ENCODE results near the gene SSBP4.
A peak's percentile ranks its signal among the peaks of the same experiment; 100 is the strongest.

The SSBP4 gene

DNA sequence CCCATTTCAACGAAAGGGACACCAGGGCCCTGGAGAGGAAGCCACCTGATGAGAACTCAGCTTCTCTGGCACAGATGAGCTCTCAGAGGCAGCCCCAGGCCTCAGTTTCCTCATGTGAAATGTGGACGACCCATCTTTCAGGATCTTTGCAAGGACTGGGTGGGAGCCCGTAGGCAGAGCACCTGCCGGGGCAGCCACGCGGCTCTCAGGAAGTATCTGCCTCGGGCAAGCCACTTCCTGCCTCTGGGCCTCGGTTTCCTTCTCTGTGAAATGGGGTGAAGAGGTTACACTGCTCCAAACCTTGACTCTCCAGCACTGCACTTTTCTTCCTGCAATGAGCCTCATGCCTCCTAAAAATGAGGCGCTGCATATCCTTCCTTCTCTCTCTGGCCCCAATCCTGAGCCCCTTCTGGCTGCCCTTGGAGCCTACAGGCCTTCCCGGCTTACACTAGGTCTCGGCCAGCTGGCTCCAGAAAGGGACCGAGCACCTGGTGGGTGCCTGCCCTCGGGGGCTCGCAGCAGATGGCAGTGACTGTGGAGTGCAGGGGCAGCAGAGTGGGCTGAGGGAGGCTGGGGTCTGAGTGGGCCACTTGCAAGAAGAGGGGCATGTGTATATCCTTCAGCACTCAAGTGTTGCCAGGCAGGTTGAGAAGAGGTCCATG, 3.5 kb downstream of the SSBP4 start:
- H3K4me3 ChIP-seq (ENCODE audit: low read depth, low read length), result no peak overlapping the region
- TF ChIP-seq, protein P1, sequence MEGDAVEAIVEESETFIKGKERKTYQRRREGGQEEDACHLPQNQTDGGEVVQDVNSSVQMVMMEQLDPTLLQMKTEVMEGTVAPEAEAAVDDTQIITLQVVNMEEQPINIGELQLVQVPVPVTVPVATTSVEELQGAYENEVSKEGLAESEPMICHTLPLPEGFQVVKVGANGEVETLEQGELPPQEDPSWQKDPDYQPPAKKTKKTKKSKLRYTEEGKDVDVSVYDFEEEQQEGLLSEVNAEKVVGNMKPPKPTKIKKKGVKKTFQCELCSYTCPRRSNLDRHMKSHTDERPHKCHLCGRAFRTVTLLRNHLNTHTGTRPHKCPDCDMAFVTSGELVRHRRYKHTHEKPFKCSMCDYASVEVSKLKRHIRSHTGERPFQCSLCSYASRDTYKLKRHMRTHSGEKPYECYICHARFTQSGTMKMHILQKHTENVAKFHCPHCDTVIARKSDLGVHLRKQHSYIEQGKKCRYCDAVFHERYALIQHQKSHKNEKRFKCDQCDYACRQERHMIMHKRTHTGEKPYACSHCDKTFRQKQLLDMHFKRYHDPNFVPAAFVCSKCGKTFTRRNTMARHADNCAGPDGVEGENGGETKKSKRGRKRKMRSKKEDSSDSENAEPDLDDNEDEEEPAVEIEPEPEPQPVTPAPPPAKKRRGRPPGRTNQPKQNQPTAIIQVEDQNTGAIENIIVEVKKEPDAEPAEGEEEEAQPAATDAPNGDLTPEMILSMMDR (IDR thresholded peaks at IDR 0.05; ENCODE audit: low read depth, low read length, missing control alignments), result no peak
- H3K36me3 ChIP-seq (replicated peaks), result peaks cover 5% of the 10 kb centered on the region
- H3K27ac ChIP-seq, result no peak overlapping the region
- H3K27me3 ChIP-seq (replicated peaks), result no peaks in the 10 kb centered on the region
- no peak for DNase-seq
- in situ Hi-C loops (cut with HindIII; ENCODE audit: low pct_ligation_motif_present, low sequenced_read_pairs), result no loop called here

DNA sequence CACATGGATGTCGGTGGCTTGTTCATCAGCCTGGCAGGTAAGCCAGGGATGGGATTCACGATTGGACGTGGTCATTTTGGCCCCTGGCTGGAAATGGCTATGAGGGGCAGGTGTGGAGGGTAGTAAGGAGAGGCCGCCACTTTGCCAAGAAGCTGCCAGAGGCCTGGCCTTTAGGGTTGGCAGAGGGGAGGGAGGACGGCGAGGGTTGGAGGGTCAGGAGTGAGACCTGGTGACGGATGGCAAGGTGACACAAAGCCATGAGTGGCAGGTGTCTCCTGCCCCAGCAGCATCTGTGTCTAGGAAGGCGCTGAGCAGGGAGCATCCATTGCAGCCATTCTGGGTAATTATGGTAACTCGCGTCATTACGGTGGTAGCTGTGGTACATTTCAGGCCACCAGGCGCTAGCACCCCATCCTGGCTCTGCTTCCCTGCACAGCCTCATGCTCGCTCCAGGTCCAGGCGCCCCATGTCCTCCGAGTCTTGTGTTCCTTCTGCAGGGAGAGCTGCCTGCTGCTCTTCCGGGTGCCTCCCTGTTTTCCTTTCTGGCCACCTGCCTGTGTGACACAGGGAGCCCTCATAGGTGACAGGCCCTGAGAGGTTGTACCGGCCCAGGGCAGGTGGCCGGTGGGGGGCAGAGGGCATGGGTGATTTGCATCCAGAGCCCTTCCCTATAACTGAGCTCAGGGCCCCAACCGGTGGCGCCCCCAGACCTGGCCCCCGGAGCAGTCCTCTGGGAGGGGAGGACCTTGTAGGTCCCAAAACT, 4.2 kb downstream of the SSBP4 start:
- Histone ChIP-seq H3K36me3 (replicated peaks) (peaks cover 5% of the 10 kb centered on the region), H3K27ac (no peak overlapping the region), H3K27me3 (replicated peaks) (no peaks in the 10 kb centered on the region), H3K4me3 (ENCODE audit: low read depth, low read length) (no peak overlapping the region)
- TF ChIP-seq, protein P1 (IDR thresholded peaks at IDR 0.05; ENCODE audit: low read depth, low read length, missing control alignments), result no peak
- in situ Hi-C loops (cut with HindIII; ENCODE audit: low pct_ligation_motif_present, low sequenced_read_pairs), result no loop called here
- no peak for DNase-seq

DNA sequence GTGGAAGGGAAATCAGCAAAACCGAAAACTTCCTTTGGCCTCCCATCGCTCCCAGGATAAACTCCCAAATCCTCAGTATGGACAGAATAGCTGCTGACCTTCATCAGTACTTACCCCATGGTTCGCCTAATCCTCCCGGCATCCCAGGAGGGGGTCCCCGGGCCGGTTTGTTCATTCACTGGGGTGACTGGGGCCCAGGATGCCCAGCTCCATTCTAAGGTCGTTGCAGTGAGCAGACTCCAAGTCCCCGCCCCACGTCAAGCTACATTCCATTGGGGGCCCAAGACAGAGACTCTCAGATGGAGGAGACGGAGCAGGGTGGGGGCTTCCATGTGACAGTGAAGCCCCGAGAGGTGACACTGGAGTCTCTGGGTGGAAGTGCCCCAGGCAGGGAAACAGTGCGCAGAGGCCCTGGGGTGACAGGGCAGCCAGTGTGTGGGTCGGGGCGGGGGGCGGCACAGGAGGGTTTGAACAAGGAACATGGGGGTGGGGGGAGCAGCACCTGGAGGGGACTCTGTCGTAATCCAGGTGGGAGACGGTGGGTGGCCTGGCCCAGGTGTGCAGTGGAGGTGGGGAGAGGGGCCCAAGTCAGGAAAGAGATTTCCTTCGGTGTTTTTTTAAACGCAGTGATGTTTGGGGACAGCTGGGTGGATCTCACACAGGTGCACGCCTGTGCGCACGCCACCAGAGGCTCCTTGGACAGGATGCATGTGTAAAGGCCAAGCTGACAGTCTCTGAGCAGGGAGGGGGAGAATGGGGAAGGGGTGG, 5.1 kb downstream of the SSBP4 start:
- no peak for DNase-seq
- TF ChIP-seq, protein P1 (IDR thresholded peaks at IDR 0.05; ENCODE audit: low read depth, low read length, missing control alignments), result no peak
- Histone ChIP-seq H3K27ac (no peak overlapping the region), H3K4me3 (ENCODE audit: low read depth, low read length) (no peak overlapping the region), H3K36me3 (replicated peaks) (peaks cover 5% of the 10 kb centered on the region), H3K27me3 (replicated peaks) (no peaks in the 10 kb centered on the region)
- in situ Hi-C loops (cut with HindIII; ENCODE audit: low pct_ligation_motif_present, low sequenced_read_pairs), result no loop called here

DNA sequence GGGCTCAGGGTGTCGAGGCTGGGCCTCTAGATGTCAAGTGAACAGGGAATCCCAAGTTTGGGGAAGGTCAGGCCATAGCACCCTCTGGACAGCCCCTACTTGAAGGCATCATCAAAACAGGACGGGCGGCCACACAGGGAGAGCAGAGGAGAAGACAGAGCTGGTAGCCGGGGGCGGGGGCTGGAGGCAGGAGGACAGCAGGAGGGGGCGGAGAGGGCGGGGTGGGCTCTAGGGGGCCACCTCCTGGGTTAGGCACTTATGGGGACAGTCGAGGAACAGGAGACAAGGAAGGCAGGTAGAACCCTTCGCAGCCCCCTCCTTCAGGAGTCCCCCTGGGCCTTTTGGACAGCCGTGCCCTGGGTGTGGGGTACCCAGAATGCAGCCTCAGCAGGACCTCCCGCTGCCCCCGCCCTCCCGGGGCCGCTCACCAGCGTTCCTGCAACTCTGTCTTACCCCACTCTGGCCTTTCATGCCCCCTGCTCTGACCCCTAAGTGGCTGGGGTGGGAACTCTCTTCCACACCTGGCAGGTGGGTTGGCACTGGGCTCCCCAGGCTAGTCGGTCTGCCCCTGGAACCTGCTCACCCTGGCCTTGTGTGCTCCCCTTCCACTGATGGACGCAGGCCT, 5.8 kb downstream of the SSBP4 start:
- Histone ChIP-seq H3K36me3 (replicated peaks) (peaks cover 5% of the 10 kb centered on the region), H3K4me3 (ENCODE audit: low read depth, low read length) (no peak overlapping the region), H3K27ac (no peak overlapping the region), H3K27me3 (replicated peaks) (no peaks in the 10 kb centered on the region)
- DNase-seq, result no peak
- in situ Hi-C loops (cut with HindIII; ENCODE audit: low pct_ligation_motif_present, low sequenced_read_pairs), result no loop called here
- TF ChIP-seq, protein P1 (IDR thresholded peaks at IDR 0.05; ENCODE audit: low read depth, low read length, missing control alignments), result no peak

DNA sequence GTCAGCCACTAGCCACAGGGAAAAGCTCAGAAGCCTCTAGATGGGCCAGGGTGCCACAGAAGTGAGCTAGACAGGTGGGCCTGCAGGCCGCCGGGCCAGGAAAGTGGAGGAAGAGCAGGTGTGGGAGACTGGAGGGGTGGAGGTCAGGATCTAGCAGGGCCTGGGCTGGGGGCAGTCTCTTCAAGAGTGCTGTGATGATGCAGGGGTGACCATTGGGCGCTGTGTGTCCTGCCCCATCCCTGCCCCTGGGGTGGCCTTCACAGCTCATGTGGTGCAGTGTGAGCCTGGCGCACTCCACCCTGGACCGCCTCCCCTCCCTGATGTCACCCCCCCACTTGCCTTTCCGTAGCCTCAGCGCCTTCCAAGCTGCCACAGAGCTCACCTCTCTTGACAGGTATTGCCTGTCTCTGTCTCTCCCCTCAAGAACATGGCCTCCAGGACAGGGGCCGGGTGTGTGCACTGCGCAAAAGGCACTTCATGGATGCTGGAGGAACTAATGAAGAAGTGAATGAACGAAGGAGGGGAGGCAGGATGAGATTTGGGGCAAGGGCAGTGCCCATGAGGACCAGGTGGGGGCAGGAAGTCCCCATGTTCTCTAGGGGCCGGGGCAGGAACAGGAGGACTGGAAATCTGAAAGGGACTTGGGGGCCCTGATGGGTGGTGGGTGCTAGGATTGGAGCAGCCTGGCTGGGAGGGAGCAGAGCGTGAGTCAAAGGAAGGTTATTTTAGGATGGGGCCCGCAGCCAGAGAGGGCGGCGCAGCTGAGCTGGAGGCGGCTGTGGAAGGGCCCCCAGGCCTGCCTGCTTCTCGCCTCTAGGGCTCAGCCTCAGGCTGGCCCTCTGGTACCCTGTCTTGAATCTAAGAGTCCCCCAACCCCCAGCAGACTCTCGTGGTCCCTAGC, 6.6 kb downstream of the SSBP4 start:
- DNase-seq, result peak; percentile 52
- in situ Hi-C loops (cut with HindIII; ENCODE audit: low pct_ligation_motif_present, low sequenced_read_pairs), result no loop called here
- TF ChIP-seq, protein P1 (IDR thresholded peaks at IDR 0.05; ENCODE audit: low read depth, low read length, missing control alignments), result peak; percentile 23
- Histone ChIP-seq H3K27ac (peak overlapping the region; percentile 4), H3K27me3 (replicated peaks) (no peaks in the 10 kb centered on the region), H3K4me3 (ENCODE audit: low read depth, low read length) (no peak overlapping the region), H3K36me3 (replicated peaks) (peaks cover 5% of the 10 kb centered on the region)
